Measurements from ENCODE around the gene VBP1. TPM values are rescaled to one million over a fixed set of nuclear protein-coding genes. Genes with fewer than 3 reads are reported as not detected.

Gene VBP1
- total RNA-seq, 1 experiment from 2014 or later: 50.5 TPM

DNA sequence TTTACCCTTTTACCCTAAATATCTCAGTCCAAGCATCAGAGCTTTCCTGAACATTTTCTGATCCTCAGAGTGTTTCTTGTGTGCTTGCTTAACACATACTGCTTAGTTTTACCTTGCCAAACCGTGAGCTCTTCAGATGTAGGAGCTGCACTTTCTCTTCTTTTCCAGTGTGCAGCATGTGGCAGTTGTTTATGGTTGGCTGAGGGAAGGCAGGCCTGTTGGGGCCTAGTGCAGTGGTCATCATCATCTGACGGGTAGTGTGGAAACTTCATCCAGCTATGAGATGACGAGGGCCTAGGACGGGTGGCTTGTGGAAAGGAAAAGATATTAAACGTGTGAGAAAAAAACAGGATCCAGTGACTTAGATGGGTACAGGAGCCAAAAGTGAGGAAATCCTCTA lies 21.5 kb downstream of the VBP1 start:
- no peaks in the 10 kb centered on the region for H3K27me3 Mint-ChIP-seq (ENCODE audit: low read depth)
- H3K36me3 Mint-ChIP-seq: peaks cover 29% of the 10 kb centered on the region
- ChIA-PET CTCF (no interaction called here), POLR2A (no interaction called here)
- H3K4me3 Mint-ChIP-seq: no peak overlapping the region
- TF ChIP-seq ZNF232 (CRISPR knock-in tag; IDR thresholded peaks at IDR 0.05) (no peak), ZNF425 (CRISPR knock-in tag; conservative IDR thresholded peaks at IDR 0.05) (no peak), FOXJ3 (CRISPR knock-in tag; IDR thresholded peaks at IDR 0.05; ENCODE audit: borderline replicate concordance) (no peak), NFYB (CRISPR knock-in tag; conservative IDR thresholded peaks at IDR 0.05; ENCODE audit: low read depth) (no peak), STAT6 (CRISPR knock-in tag; conservative IDR thresholded peaks at IDR 0.05; ENCODE audit: low read depth) (no peak)
- TF ChIP-seq, protein P1, sequence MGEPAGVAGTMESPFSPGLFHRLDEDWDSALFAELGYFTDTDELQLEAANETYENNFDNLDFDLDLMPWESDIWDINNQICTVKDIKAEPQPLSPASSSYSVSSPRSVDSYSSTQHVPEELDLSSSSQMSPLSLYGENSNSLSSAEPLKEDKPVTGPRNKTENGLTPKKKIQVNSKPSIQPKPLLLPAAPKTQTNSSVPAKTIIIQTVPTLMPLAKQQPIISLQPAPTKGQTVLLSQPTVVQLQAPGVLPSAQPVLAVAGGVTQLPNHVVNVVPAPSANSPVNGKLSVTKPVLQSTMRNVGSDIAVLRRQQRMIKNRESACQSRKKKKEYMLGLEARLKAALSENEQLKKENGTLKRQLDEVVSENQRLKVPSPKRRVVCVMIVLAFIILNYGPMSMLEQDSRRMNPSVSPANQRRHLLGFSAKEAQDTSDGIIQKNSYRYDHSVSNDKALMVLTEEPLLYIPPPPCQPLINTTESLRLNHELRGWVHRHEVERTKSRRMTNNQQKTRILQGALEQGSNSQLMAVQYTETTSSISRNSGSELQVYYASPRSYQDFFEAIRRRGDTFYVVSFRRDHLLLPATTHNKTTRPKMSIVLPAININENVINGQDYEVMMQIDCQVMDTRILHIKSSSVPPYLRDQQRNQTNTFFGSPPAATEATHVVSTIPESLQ (CRISPR knock-in tag; IDR thresholded peaks at IDR 0.05): no peak
- TF ChIP-seq, protein P2, sequence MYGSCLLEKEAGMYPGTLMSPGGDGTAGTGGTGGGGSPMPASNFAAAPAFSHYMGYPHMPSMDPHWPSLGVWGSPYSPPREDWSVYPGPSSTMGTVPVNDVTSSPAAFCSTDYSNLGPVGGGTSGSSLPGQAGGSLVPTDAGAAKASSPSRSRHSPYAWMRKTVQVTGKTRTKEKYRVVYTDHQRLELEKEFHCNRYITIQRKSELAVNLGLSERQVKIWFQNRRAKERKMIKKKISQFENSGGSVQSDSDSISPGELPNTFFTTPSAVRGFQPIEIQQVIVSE (CRISPR knock-in tag; IDR thresholded peaks at IDR 0.05; ENCODE audit: borderline replicate concordance): no peak
- TF ChIP-seq, protein P3, sequence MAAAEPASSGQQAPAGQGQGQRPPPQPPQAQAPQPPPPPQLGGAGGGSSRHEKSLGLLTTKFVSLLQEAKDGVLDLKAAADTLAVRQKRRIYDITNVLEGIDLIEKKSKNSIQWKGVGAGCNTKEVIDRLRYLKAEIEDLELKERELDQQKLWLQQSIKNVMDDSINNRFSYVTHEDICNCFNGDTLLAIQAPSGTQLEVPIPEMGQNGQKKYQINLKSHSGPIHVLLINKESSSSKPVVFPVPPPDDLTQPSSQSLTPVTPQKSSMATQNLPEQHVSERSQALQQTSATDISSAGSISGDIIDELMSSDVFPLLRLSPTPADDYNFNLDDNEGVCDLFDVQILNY (CRISPR knock-in tag; IDR thresholded peaks at IDR 0.05): no peak
- no peak overlapping the region for H3K27ac Mint-ChIP-seq
- no peaks in the 10 kb centered on the region for H3K9me3 Mint-ChIP-seq
- ATAC-seq: no peak
- DNase-seq (ENCODE audit: low spot score): no peak
- H3K4me1 Mint-ChIP-seq: no peaks in the 10 kb centered on the region

DNA sequence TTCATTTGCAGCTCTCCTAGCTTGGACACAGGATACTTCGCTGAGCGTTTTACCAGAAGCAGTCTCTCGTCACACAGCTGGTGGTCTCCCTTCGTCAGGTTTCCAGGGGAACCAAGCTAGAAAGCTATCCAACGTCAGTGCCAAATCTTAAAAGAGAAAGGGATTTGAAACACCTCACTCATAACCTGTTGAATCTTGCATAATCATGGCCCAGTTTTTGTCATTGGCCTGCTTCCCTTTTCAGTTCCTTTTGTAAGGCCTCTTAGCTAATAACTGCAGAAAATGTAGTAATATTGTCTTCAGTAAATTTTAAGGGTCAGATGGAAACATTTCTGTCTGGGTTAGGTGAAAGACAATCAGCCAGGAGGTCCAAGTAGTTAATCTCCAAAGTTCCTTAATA lies 26.0 kb downstream of the VBP1 start:
- DNase-seq (ENCODE audit: low spot score) (no peak), ATAC-seq (no peak)
- H3K4me1 Mint-ChIP-seq: no peaks in the 10 kb centered on the region
- no peaks in the 10 kb centered on the region for H3K9me3 Mint-ChIP-seq
- ChIA-PET CTCF (no interaction called here), POLR2A (no interaction called here)
- H3K27me3 Mint-ChIP-seq (ENCODE audit: low read depth): no peaks in the 10 kb centered on the region
- no peak for TF ChIP-seq RELA (CRISPR knock-in tag; IDR thresholded peaks at IDR 0.05; ENCODE audit: borderline replicate concordance)
- TF ChIP-seq USF1 (CRISPR knock-in tag; IDR thresholded peaks at IDR 0.05): no peak
- TF ChIP-seq ATF2 (CRISPR knock-in tag; IDR thresholded peaks at IDR 0.05; ENCODE audit: borderline replicate concordance, low read depth): no peak
- no peak for TF ChIP-seq FOXP4 (CRISPR knock-in tag; IDR thresholded peaks at IDR 0.05)
- TF ChIP-seq ELF4 (CRISPR knock-in tag; IDR thresholded peaks at IDR 0.05; ENCODE audit: low read depth): no peak
- no peak for TF ChIP-seq ZNF671 (CRISPR knock-in tag; IDR thresholded peaks at IDR 0.05)
- no peak for TF ChIP-seq PRRX2 (CRISPR knock-in tag; IDR thresholded peaks at IDR 0.05)
- TF ChIP-seq ZNF532 (CRISPR knock-in tag; IDR thresholded peaks at IDR 0.05; ENCODE audit: borderline replicate concordance): no peak
- H3K36me3 Mint-ChIP-seq: peaks cover 17% of the 10 kb centered on the region
- no peak overlapping the region for H3K4me3 Mint-ChIP-seq
- no peak overlapping the region for H3K27ac Mint-ChIP-seq

Data from WTC11 (cell line).